ENCODE measurements around the gene DMAP1.

DMAP1 gene

GRCh38 chr1:44220001-44220751 lies 6.9 kb downstream of the DMAP1 start:
- H3K27ac Mint-ChIP-seq = peak overlapping the region; percentile 10
- H3K4me1 Mint-ChIP-seq = peaks cover 18 to 33% of the 10 kb centered on the region in 2 donors
- ATAC-seq (replicated peaks) (no peak), DNase-seq (no peak)
- H3K9me3 Mint-ChIP-seq = no peaks in the 10 kb centered on the region
- H3K4me3 Mint-ChIP-seq = no peak overlapping the region
- no peaks in the 10 kb centered on the region for H3K27me3 Mint-ChIP-seq
- H3K36me3 Mint-ChIP-seq = peaks cover 26% of the 10 kb centered on the region in 2 donors

GRCh38 chr1:44220755-44221154 lies 7.5 kb downstream of the DMAP1 start:
- H3K27me3 Mint-ChIP-seq = no peaks in the 10 kb centered on the region
- peaks cover 16 to 31% of the 10 kb centered on the region in 2 donors for H3K4me1 Mint-ChIP-seq
- no peak overlapping the region for H3K4me3 Mint-ChIP-seq
- peaks cover 23 to 25% of the 10 kb centered on the region in 2 donors for H3K36me3 Mint-ChIP-seq
- H3K27ac Mint-ChIP-seq = peak overlapping the region; percentile 10
- DNase-seq (no peak), ATAC-seq (replicated peaks) (no peak)
- H3K9me3 Mint-ChIP-seq = no peaks in the 10 kb centered on the region

- Mint-ChIP-seq H3K9me3 (no peaks in the 10 kb centered on the region), H3K27ac (no peak overlapping the region), H3K27me3 (no peaks in the 10 kb centered on the region), H3K4me3 (no peak overlapping the region), H3K4me1 (peaks cover 16 to 31% of the 10 kb centered on the region in 2 donors), H3K36me3 (peaks cover 18 to 23% of the 10 kb centered on the region in 2 donors)
- DNase-seq = no peak
- ATAC-seq (replicated peaks) = no peak
Measured at GRCh38 chr1:44221769-44222168, 8.5 kb downstream of the DMAP1 start.

- peaks cover 13 to 19% of the 10 kb centered on the region in 2 donors for H3K36me3 Mint-ChIP-seq
- H3K4me1 Mint-ChIP-seq = peaks cover 10 to 23% of the 10 kb centered on the region in 2 donors
- H3K27ac Mint-ChIP-seq = peak overlapping the region; percentile 66
- no peaks in the 10 kb centered on the region for H3K9me3 Mint-ChIP-seq
- DNase-seq (no peak), ATAC-seq (replicated peaks) (peak; percentile 19 to 22)
- H3K27me3 Mint-ChIP-seq = no peaks in the 10 kb centered on the region
- H3K4me3 Mint-ChIP-seq = no peak overlapping the region
Measured at GRCh38 chr1:44222397-44223186, 9.3 kb downstream of the DMAP1 start.

- no peaks in the 10 kb centered on the region for H3K27me3 Mint-ChIP-seq
- no peak overlapping the region for H3K4me3 Mint-ChIP-seq
- H3K9me3 Mint-ChIP-seq = no peaks in the 10 kb centered on the region
- peaks cover 13 to 18% of the 10 kb centered on the region in 2 donors for H3K36me3 Mint-ChIP-seq
- ATAC-seq (replicated peaks) = no peak
- peaks cover 10 to 19% of the 10 kb centered on the region in 2 donors for H3K4me1 Mint-ChIP-seq
- peak overlapping the region; percentile 66 for H3K27ac Mint-ChIP-seq
- DNase-seq = no peak
Measured at GRCh38 chr1:44223187-44223610, 9.9 kb downstream of the DMAP1 start.

- Mint-ChIP-seq H3K27ac (no peak overlapping the region), H3K9me3 (no peaks in the 10 kb centered on the region), H3K4me1 (peaks cover 10 to 19% of the 10 kb centered on the region in 2 donors), H3K27me3 (no peaks in the 10 kb centered on the region), H3K4me3 (no peak overlapping the region), H3K36me3 (peaks cover 7 to 13% of the 10 kb centered on the region in 2 donors)
- ATAC-seq (replicated peaks) (no peak), DNase-seq (no peak)
Measured at GRCh38 chr1:44225761-44226160, 12.5 kb downstream of the DMAP1 start.

GRCh38 chr1:44227211-44227610 lies 13.9 kb downstream of the DMAP1 start:
- no peak overlapping the region for H3K27ac Mint-ChIP-seq
- H3K27me3 Mint-ChIP-seq = no peaks in the 10 kb centered on the region
- H3K4me3 Mint-ChIP-seq = no peak overlapping the region
- H3K4me1 Mint-ChIP-seq = peaks cover 10 to 19% of the 10 kb centered on the region in 2 donors
- peaks cover 3 to 10% of the 10 kb centered on the region in 2 donors for H3K36me3 Mint-ChIP-seq
- ATAC-seq (replicated peaks) (no peak), DNase-seq (no peak)
- H3K9me3 Mint-ChIP-seq = no peaks in the 10 kb centered on the region

- ATAC-seq (replicated peaks) (no peak), DNase-seq (no peak)
- Mint-ChIP-seq H3K27ac (no peak overlapping the region), H3K4me1 (peaks cover 6 to 10% of the 10 kb centered on the region in 2 donors), H3K9me3 (no peaks in the 10 kb centered on the region), H3K27me3 (no peaks in the 10 kb centered on the region), H3K4me3 (no peak overlapping the region), H3K36me3 (peaks cover 6 to 14% of the 10 kb centered on the region in 2 donors)
Measured at GRCh38 chr1:44228218-44228617, 14.9 kb downstream of the DMAP1 start.

GRCh38 chr1:44229435-44230167 lies 16.3 kb downstream of the DMAP1 start:
- H3K27ac Mint-ChIP-seq = no peak overlapping the region
- no peak overlapping the region for H3K4me3 Mint-ChIP-seq
- DNase-seq = no peak
- no peaks in the 10 kb centered on the region for H3K9me3 Mint-ChIP-seq
- H3K27me3 Mint-ChIP-seq = no peaks in the 10 kb centered on the region
- no peaks in the 10 kb centered on the region for H3K4me1 Mint-ChIP-seq
- H3K36me3 Mint-ChIP-seq = peaks cover 13 to 21% of the 10 kb centered on the region in 2 donors
- no peak for ATAC-seq (replicated peaks)

- no peaks in the 10 kb centered on the region for H3K27me3 Mint-ChIP-seq
- ATAC-seq (replicated peaks) = no peak
- H3K4me3 Mint-ChIP-seq = no peak overlapping the region
- no peak for DNase-seq
- peaks cover 13 to 27% of the 10 kb centered on the region in 2 donors for H3K36me3 Mint-ChIP-seq
- H3K9me3 Mint-ChIP-seq = no peaks in the 10 kb centered on the region
- H3K27ac Mint-ChIP-seq = no peak overlapping the region
- H3K4me1 Mint-ChIP-seq = no peaks in the 10 kb centered on the region
Measured at GRCh38 chr1:44230796-44231195, 17.5 kb downstream of the DMAP1 start.

GRCh38 chr1:44233593-44233992 lies 20.3 kb downstream of the DMAP1 start:
- Mint-ChIP-seq H3K9me3 (no peaks in the 10 kb centered on the region), H3K36me3 (peaks cover 19 to 34% of the 10 kb centered on the region in 2 donors), H3K4me1 (peaks cover 7 to 9% of the 10 kb centered on the region in 2 donors), H3K4me3 (no peak overlapping the region), H3K27me3 (no peaks in the 10 kb centered on the region), H3K27ac (no peak overlapping the region)
- no peak for DNase-seq
- no peak for ATAC-seq (replicated peaks)

GRCh38 chr1:44235808-44236207 lies 22.5 kb downstream of the DMAP1 start:
- no peak for DNase-seq
- H3K9me3 Mint-ChIP-seq = no peaks in the 10 kb centered on the region
- no peak overlapping the region for H3K4me3 Mint-ChIP-seq
- H3K27me3 Mint-ChIP-seq = no peaks in the 10 kb centered on the region
- ATAC-seq (replicated peaks) = no peak
- H3K36me3 Mint-ChIP-seq = peaks cover 23 to 34% of the 10 kb centered on the region in 2 donors
- peaks cover 13 to 27% of the 10 kb centered on the region in 2 donors for H3K4me1 Mint-ChIP-seq
- H3K27ac Mint-ChIP-seq = no peak overlapping the region

- Mint-ChIP-seq H3K9me3 (no peaks in the 10 kb centered on the region), H3K4me3 (no peak overlapping the region), H3K4me1 (peaks cover 13 to 30% of the 10 kb centered on the region in 2 donors), H3K27ac (no peak overlapping the region), H3K27me3 (no peaks in the 10 kb centered on the region), H3K36me3 (peaks cover 25 to 39% of the 10 kb centered on the region in 2 donors)
- ATAC-seq (replicated peaks) = no peak
- DNase-seq = no peak
Measured at GRCh38 chr1:44236490-44237272, 23.4 kb downstream of the DMAP1 start.
